Thymus (tissue), 11 donors: ENCODE results near the gene SELENOP. TPM values are rescaled to one million over a fixed set of nuclear protein-coding genes. Genes with fewer than 3 reads are reported as not detected.
"Not testable (repeated sequence)": the region's sequence is repeated elsewhere in the genome, so short reads cannot be mapped to it uniquely, and the experiment has no call there.

Source experiments
- DNase-seq, 9 donors: peaks; one replicate each; pipeline ENCODE4 v3.0.0-alpha.2; 2013; ENCODE audit warnings: low spot score in 9 of 9, low read depth in 6 of 9, missing footprints in 1 of 9
- H3K27ac ChIP-seq, 2 donors: one replicate each; pipeline ENCODE4 v1.5.1; 2013; ENCODE audit warnings: control low read depth in 1 of 2, low read depth in 1 of 2, low read length in 1 of 2, mild to moderate bottlenecking in 1 of 2, moderate library complexity in 1 of 2
- H3K27me3 ChIP-seq, 2 donors: one replicate each; pipeline ENCODE4 v1.5.1; 2013; ENCODE audit warnings: low read length in 1 of 2; ENCODE audit not compliant: control insufficient read depth in 2 of 2, insufficient read depth in 1 of 2
- H3K36me3 ChIP-seq, 2 donors: one replicate each; pipeline ENCODE4 v1.5.1; 2013; ENCODE audit warnings: low read length in 1 of 2, mild to moderate bottlenecking in 1 of 2, moderate library complexity in 1 of 2; ENCODE audit not compliant: control insufficient read depth in 2 of 2, insufficient read depth in 2 of 2
- H3K4me1 ChIP-seq, 2 donors: one replicate each; pipeline ENCODE4 v1.5.1; 2013; ENCODE audit warnings: low read length in 2 of 2; ENCODE audit not compliant: control insufficient read depth in 2 of 2, insufficient read depth in 2 of 2
- H3K4me3 ChIP-seq, 2 donors: one replicate each; pipeline ENCODE4 v1.5.1; 2013; ENCODE audit warnings: low read length in 2 of 2, control low read depth in 1 of 2, mild to moderate bottlenecking in 1 of 2
- H3K9me3 ChIP-seq, 2 donors: one replicate each; pipeline ENCODE4 v1.5.1; 2013; ENCODE audit warnings: low read length in 1 of 2, mild to moderate bottlenecking in 1 of 2; ENCODE audit not compliant: control insufficient read depth in 2 of 2, insufficient read depth in 1 of 2
- WGBS: extraction: QIAGEN DNeasy Blood & Tissue Kit; methylation state at CpG from one replicate; pipeline ENCODE4 v1.1.7; 2013; 5-methylcytosine and 5-hydroxymethylcytosine counted together
- polyA plus RNA-seq: library from polyadenylated mRNA; stranded (reverse); fragments of 200-250 nt; gene quantifications from one replicate; pipeline ENCODE4 v1.2.3, GENCODE V29; 2013
- total RNA-seq: library from RNA; stranded (reverse); fragments of 120-200 nt; gene quantifications from one replicate; pipeline ENCODE4 v1.2.4, GENCODE V29; 2013
- donor health status: healthy.

SELENOP gene
- total and polyA plus RNA-seq, 2 donors = 104 to 115 TPM

DNA sequence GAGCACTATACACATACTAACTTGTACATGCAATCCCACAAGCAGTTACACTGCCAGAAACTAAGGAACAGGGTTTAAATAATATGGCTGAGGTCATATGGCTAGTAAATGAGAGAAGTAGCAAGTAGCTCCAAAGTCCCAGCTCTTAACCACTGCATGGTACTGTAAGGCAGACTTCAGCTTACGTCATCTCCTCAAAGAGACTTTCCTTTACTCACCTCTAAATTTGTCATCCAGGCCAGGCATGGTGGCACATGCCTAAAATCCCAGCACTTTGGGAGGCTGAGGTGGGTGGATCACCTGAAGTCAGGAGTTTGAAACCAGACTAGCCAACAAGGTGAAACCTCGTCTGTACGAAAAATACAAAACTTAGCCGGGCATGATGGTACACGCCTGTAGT, 20.4 kb upstream of the SELENOP start:
- H3K36me3 ChIP-seq = no peaks in the 10 kb centered on the region
- H3K9me3 ChIP-seq = peaks cover 0 to 7% of the 10 kb centered on the region in 2 donors
- H3K27me3 ChIP-seq = no peaks in the 10 kb centered on the region
- H3K4me3 ChIP-seq = no peak overlapping the region
- no peaks in the 10 kb centered on the region for H3K4me1 ChIP-seq
- WGBS = 97% methylated on average over 5 of the region's 5 CpGs
- no peak overlapping the region for H3K27ac ChIP-seq
- DNase-seq = no peak

DNA sequence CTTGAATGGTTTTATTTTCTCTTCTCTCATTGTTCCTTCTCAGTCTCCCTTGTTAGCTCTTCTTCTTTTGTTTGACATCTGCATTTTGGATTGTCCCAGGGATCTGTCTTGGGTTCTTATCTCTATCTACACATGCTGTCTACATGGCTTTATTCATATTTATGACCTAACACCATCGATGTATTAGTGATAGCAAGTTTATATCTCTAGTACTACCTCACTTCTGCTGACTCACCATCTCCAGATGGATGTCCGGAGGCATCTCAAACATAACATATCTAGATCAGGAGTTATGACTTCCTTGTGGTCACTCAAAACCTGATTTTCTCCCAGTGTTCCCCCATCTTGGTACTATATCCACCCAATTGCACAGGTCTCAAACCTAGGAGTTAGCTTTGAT, 19.2 kb upstream of the SELENOP start:
- no peaks in the 10 kb centered on the region for H3K9me3 ChIP-seq
- H3K27ac ChIP-seq = no peak overlapping the region
- H3K27me3 ChIP-seq = no peaks in the 10 kb centered on the region
- WGBS = 95% methylated on average over 2 of the region's 2 CpGs
- no peaks in the 10 kb centered on the region for H3K36me3 ChIP-seq
- DNase-seq = no peak
- H3K4me3 ChIP-seq = no peak overlapping the region
- no peaks in the 10 kb centered on the region for H3K4me1 ChIP-seq

DNA sequence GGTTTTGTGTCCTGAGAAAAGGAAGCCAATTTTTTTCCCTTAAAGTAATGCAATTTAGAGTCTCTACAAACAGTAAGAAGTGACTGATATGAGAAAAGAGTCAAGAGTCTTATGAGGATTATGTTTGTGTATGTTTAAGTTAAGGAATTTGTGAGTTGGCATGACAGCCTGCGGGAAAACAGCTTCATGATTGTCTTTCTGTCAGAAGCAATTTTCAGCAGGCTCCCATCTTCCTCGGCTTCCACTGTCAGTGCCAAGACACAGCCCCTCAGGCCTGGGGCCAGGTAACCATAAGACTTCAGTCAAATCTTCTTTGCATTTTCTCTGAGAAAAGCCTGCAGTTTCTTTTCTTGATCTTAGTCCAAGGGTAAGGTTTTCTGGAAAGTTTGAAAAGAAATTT, 17.0 kb upstream of the SELENOP start:
- Histone ChIP-seq H3K4me1 (no peaks in the 10 kb centered on the region), H3K36me3 (no peaks in the 10 kb centered on the region), H3K4me3 (no peak overlapping the region), H3K27ac (no peak overlapping the region), H3K27me3 (no peaks in the 10 kb centered on the region), H3K9me3 (no peaks in the 10 kb centered on the region)
- DNase-seq = no peak
- 93% methylated on average over 2 of the region's 2 CpGs for WGBS

DNA sequence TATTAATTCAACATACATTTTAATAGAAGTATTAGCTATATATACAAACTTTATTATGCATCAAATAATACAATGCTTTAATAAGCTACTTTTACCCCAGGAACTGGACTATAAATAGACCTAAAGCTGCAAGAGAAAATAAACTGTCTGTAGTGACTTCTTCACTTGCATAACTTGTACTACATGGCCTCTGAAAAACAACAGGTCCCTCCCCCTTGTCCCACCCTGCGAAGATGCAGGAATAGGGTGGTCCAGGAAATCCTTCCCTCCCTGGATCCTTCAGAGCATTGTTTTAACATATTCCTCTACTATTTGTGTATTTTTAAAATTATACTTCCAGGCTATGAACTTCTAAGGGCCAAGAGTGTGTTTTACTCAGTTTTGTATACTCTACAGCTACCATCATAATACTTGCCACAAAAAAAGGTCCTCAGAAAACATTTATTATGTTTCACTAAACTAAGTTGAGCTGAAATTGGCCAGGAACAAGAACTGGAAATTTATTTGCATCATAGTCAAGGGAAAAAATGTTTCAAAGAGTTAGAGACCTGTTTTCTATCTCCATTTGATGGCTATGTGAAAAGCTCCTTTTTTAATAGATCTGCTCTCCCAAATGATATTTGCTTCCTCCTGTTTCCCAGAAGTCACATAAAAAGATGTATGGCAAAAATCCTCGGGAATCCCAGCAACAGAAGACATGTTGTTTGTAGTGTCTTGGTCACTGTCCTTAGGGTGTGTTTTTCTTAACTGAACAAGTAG, 15.2 kb upstream of the SELENOP start:
- no peak for DNase-seq
- no peak overlapping the region for H3K4me3 ChIP-seq
- H3K36me3 ChIP-seq = no peaks in the 10 kb centered on the region
- no peaks in the 10 kb centered on the region for H3K27me3 ChIP-seq
- WGBS = 93% methylated on average over 2 of the region's 2 CpGs
- no peaks in the 10 kb centered on the region for H3K9me3 ChIP-seq
- H3K4me1 ChIP-seq = no peaks in the 10 kb centered on the region
- no peak overlapping the region for H3K27ac ChIP-seq

DNA sequence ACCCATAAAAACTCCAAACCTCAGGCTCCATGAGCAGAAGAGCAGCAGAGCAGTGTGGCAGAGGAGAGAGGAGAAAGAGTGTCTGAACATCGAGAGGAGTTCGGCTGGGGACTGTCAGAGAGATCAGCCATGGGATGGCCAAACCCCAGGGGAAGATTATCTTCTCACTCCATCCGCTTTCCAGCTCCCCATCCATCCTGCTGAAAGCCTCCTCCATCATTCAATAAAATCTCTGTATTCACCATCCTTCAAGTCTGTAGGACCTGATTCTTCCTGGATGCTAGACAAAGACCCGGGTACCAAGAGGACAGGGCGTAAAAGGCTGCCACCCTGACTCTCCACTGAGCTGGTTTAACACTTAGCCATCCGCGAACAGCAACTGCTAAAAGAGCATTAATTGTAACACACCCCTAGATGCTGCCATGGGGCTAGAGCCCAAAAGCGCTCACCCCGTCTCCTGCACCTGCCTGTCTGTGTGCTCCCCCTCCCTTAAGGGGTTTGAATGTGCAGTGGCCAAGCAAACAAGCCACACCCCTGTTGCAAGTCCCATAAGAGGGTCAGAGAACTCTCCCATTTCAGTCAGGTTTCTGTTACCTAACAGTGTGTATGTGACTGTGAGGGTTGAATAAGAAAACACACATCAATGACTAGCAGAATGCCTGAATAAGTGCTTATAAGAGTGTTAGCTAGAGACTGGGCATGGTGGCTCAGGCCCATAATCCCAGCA, 13.9 kb upstream of the SELENOP start:
- H3K4me1 ChIP-seq = no peaks in the 10 kb centered on the region
- no peak overlapping the region for H3K27ac ChIP-seq
- no peak overlapping the region for H3K4me3 ChIP-seq
- WGBS = 95% methylated on average over 9 of the region's 9 CpGs
- H3K27me3 ChIP-seq = no peaks in the 10 kb centered on the region
- no peak for DNase-seq
- H3K9me3 ChIP-seq = no peaks in the 10 kb centered on the region
- H3K36me3 ChIP-seq = no peaks in the 10 kb centered on the region

DNA sequence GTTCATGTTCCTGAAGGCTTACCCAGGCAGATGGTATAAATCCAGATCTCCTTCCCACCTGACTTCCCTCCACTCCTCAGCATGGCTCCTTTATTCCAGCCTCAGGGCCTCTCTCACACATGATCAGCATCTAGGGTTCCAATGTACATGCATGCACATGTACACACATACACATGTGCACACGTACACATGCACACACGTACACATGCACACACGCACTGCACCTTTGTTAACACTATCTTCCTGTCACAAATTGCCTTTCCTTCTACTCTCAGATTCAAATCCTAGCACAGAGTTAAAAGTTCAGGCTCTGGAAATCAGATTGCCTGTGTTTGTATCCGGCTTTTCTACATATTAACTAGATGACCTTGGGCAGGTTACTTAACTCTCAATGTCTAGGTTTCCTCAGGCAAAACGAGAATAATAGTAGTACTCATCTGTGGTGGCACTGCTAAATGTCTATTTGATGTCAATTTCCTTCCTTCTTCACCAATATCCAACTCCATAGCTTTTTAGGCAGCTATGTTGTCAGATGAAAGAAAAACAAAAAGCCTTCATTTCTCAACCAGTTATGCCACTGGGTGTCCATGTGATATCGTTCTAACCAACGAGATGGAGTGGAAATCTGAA, 12.8 kb upstream of the SELENOP start:
- WGBS = 93% methylated on average over 7 of the region's 7 CpGs

DNA sequence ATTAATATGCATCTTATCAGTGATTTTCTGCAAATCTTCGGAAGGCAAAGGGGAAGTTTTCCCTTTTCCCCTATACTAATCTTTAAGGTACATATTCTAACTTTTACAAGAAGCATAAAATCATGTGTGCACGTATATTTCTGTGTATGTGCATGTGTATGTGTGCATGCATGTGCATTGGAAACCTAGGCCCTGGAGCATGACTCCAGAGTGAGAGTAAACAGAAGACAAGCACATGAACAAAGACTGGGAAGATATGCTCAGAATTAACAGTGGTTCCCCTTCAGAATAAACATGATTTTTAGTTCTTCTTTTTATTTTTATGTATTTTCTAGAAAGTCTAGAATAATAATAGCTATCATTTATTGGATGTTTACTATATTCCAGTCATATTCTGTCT, 10.9 kb upstream of the SELENOP start:
- H3K36me3 ChIP-seq = no peaks in the 10 kb centered on the region
- DNase-seq = no peak
- no peak overlapping the region for H3K27ac ChIP-seq
- 94% methylated on average over 2 of the region's 2 CpGs for WGBS
- H3K4me1 ChIP-seq = no peaks in the 10 kb centered on the region
- no peak overlapping the region for H3K4me3 ChIP-seq
- H3K9me3 ChIP-seq = no peaks in the 10 kb centered on the region
- no peaks in the 10 kb centered on the region for H3K27me3 ChIP-seq

More for the DNA sequence above, 12.8 kb upstream of the SELENOP start:
- Histone ChIP-seq H3K27ac (no peak overlapping the region), H3K27me3 (no peaks in the 10 kb centered on the region), H3K36me3 (no peaks in the 10 kb centered on the region), H3K4me3 (no peak overlapping the region), H3K4me1 (no peaks in the 10 kb centered on the region), H3K9me3 (no peaks in the 10 kb centered on the region)
- DNase-seq = no peak

DNA sequence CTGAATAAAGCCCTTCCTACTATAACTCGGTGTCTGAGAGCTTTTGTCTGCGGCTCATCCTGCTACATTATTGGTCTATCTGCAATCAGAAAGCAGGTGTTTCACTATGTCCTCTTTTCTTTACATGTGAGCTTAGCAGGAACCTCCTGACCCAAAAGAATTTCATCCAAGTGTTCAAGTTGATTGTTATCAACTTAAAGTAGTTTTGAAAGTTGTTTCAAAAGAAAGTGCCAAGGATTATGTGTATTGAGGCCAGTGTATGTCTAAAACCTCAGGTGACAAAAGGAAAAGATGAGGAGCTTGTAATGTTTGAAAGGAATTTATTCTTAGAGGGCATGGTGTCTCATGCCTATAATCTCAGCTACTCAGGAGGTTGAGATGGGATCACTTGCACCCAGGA, 8.1 kb upstream of the SELENOP start:
- Histone ChIP-seq H3K27me3 (no peaks in the 10 kb centered on the region), H3K27ac (no peak overlapping the region), H3K9me3 (no peaks in the 10 kb centered on the region), H3K36me3 (no peaks in the 10 kb centered on the region), H3K4me1 (no peaks in the 10 kb centered on the region), H3K4me3 (no peak overlapping the region)
- over 99% methylated on average over 2 of the region's 2 CpGs for WGBS
- no peak for DNase-seq

DNA sequence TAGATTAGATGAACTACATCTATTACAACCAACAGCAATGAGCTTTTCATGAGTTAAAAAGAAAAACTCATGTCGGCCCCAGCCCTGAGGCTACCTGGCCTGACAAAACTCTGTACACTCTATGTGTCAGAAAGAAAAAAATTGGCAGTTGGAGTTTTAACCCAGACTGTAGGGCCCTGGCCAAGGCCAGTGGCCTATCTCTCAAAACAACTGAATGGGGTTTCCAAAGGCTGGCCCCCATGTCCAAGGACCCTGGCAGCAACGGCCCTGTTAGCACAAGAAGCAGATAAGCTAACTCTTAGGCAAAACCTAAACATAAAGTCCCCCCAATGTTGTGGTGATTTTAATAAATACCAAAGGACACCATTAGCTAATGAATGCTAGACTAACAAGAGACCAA, 4.9 kb upstream of the SELENOP start:
- not testable (repeated sequence) for H3K4me1 ChIP-seq, H3K27ac ChIP-seq, H3K4me3 ChIP-seq, DNase-seq, H3K27me3 ChIP-seq, H3K36me3 ChIP-seq, H3K9me3 ChIP-seq
- WGBS = 97% methylated on average over 2 of the region's 2 CpGs
